HepG2 (cell line): ENCODE measurements around the gene C16orf82. TPM values are rescaled to one million over a fixed set of nuclear protein-coding genes. Genes with fewer than 3 reads are reported as not detected.

Experiments
- ATAC-seq: fragments of 200-7000 bp; cut with Tn5 transposase; 3 replicates; pipeline ENCODE4 v1.9.1; 2020; ENCODE audit warnings: mild to moderate bottlenecking, moderate library complexity
- BruUV-seq: library from RNA; stranded (reverse); fragments of 400-500 nt; replicated peaks from 2 replicates; lab custom pipeline; 2021; lab: Mats Ljungman, UMichigan
- CTCF ChIA-PET: fragments of 300-600 bp; formaldehyde crosslinking; extraction: SDS; loops from one replicate; lab custom pipeline; 2021; ENCODE audit warnings: low total read pairs, inconsistent platforms, low intra/inter-chr PET ratio; lab: Yijun Ruan, JAX
- POLR2A ChIA-PET: fragments of 350-600 bp; sonication (Branson Sonifier 250); formaldehyde crosslinking; loops from one replicate; lab custom pipeline; 2020; ENCODE audit warnings: antibody characterized with exemption, inconsistent platforms; lab: Yijun Ruan, JAX
- DNase-seq: peaks from one replicate; pipeline ENCODE4 v3.0.0-alpha.2; 2015; ENCODE audit warnings: low spot score
- FAIRE-seq: peaks from 3 replicates; lab custom pipeline; 2011; peaks lifted over from hg19 to GRCh38; lab: Jason Lieb, UNC
- H2AFZ ChIP-seq: one replicate; pipeline ENCODE4 v1.6.1; 2011; ENCODE audit warnings: low read length, inconsistent platforms
- H3K27ac ChIP-seq: fragments of 300-600 bp; 3 replicates; pipeline ENCODE4 v1.8.0; 2011; ENCODE audit warnings: mixed run types, mild to moderate bottlenecking, mixed read lengths, low read length, inconsistent platforms; ENCODE audit not compliant: insufficient read depth; ENCODE audit errors: extremely low read length
- H3K27me3 ChIP-seq, 2 experiments: fragments of 200-600 bp in 1 of 2; 2 replicates in 1 of 2; 3 replicates in 1 of 2; pipeline versions ENCODE4 v1.6.0 to v1.8.0; 2011; ENCODE audit warnings: low read length in 2 of 2, mild to moderate bottlenecking in 2 of 2, moderate library complexity in 2 of 2, inconsistent platforms in 1 of 2; ENCODE audit not compliant: insufficient read depth in 2 of 2, control insufficient read depth in 1 of 2
- H3K36me3 ChIP-seq, 2 experiments: fragments of 200-600 bp in 1 of 2; replicated peaks in 1 of 2; 2 replicates in 1 of 2; 3 replicates in 1 of 2; pipeline versions ENCODE4 v1.5.1 to v1.8.0; 2011; ENCODE audit warnings: low read length in 2 of 2, inconsistent platforms in 1 of 2; ENCODE audit not compliant: insufficient read depth in 2 of 2, control insufficient read depth in 1 of 2
- H3K4me1 ChIP-seq: 2 replicates; pipeline ENCODE4 v1.5.1; 2012; ENCODE audit warnings: low read length, inconsistent platforms; ENCODE audit not compliant: insufficient read depth
- H3K4me2 ChIP-seq: 2 replicates; pipeline ENCODE4 v1.6.0; 2011; ENCODE audit warnings: low read depth, low read length, inconsistent platforms
- H3K4me3 ChIP-seq, 3 experiments: fragments of 200-600 bp in 1 of 3; sonication (generic), shearing (Covaris generic) in 1 of 3; replicated peaks in 1 of 3; 2 replicates each; pipeline ENCODE4 v1.5.1; 2011 to 2016; ENCODE audit warnings: low read length in 3 of 3, inconsistent platforms in 2 of 3, low read depth in 2 of 3, mild to moderate bottlenecking in 2 of 3, control low read depth in 1 of 3, mixed read lengths in 1 of 3; ENCODE audit not compliant: insufficient read depth in 1 of 3
- H3K79me2 ChIP-seq: one replicate; pipeline ENCODE4 v1.6.1; 2011; ENCODE audit warnings: low read length, inconsistent platforms; ENCODE audit not compliant: insufficient read depth
- H3K9ac ChIP-seq: 2 replicates; pipeline ENCODE4 v1.6.0; 2011; ENCODE audit warnings: mild to moderate bottlenecking, low read depth, low read length, inconsistent platforms; ENCODE audit not compliant: insufficient read depth
- H3K9me3 ChIP-seq: 2 replicates; pipeline ENCODE4 v1.5.1; 2012; ENCODE audit warnings: mild to moderate bottlenecking, low read length
- H4K20me1 ChIP-seq: 2 replicates; pipeline ENCODE4 v1.6.0; 2011; ENCODE audit warnings: inconsistent platforms, mild to moderate bottlenecking, low read length, moderate library complexity; ENCODE audit not compliant: insufficient read depth
- CTCF ChIP-seq: sonication (generic); formaldehyde crosslinking; IDR thresholded peaks from 2 replicates; pipeline ENCODE4 v1.5.0; 2020; ENCODE audit warnings: mild to moderate bottlenecking, missing genetic modification reagents, moderate library complexity
- IRX3 ChIP-seq: sonication (generic); formaldehyde crosslinking; IDR thresholded peaks from 2 replicates; pipeline ENCODE4 v1.8.1; 2023; ENCODE audit warnings: mild to moderate bottlenecking, low read depth, missing genetic modification reagents, borderline replicate concordance
- ISL2 ChIP-seq: sonication (generic); formaldehyde crosslinking; IDR thresholded peaks from 2 replicates; pipeline ENCODE4 v1.5.0; 2020; ENCODE audit warnings: missing genetic modification reagents
- MYPOP ChIP-seq: sonication (generic); formaldehyde crosslinking; IDR thresholded peaks from 2 replicates; pipeline ENCODE4 v1.8.1; 2023; ENCODE audit warnings: mild to moderate bottlenecking, moderate library complexity, missing genetic modification reagents
- NCOA1 ChIP-seq: sonication (generic); formaldehyde crosslinking; IDR thresholded peaks from 2 replicates; pipeline ENCODE4 v1.9.0; 2021; ENCODE audit warnings: missing genetic modification reagents
- SATB2 ChIP-seq: sonication (generic); formaldehyde crosslinking; IDR thresholded peaks from 2 replicates; pipeline ENCODE4 v1.5.0; 2020; ENCODE audit warnings: missing genetic modification reagents
- TBL1XR1 ChIP-seq: fragments of 150-350 bp; IDR thresholded peaks from 2 replicates; pipeline ENCODE4 v1.6.1; 2014; ENCODE audit warnings: borderline replicate concordance, low read length; ENCODE audit not compliant: partially characterized antibody
- ZNF343 ChIP-seq: sonication (generic); formaldehyde crosslinking; IDR thresholded peaks from 2 replicates; pipeline ENCODE4 v1.4.0; 2020; ENCODE audit warnings: mild to moderate bottlenecking, missing genetic modification reagents
- WGBS: methylation state at CpG from one replicate; pipeline ENCODE4 v1.1.6; 2017; ENCODE audit warnings: low lambda C conversion rate; 5-methylcytosine and 5-hydroxymethylcytosine counted together
- in situ Hi-C: cut with HindIII; loops from 2 replicates; pipeline ENCODE4 v1.10.0; 2017; ENCODE audit warnings: low pct_unique_long_range_greater_than_20kb; ENCODE audit not compliant: extremely low pct_ligation_motif_present
- intact Hi-C: fragments of 100-400 bp; cut with micrococcal nuclease; formaldehyde crosslinking; loops from one replicate; pipeline ENCODE4 v1.10.0; 2022; ENCODE audit not compliant: unreplicated experiment
- polyA plus RNA-seq, 8 experiments: library from polyadenylated mRNA; depleted of rRNA in 3 of 8; stranded (reverse) in 7 of 8; unstranded in 1 of 8; fragments of >200 nt; fragmentation: Illumina TruSeq in 4 of 8; extraction: Trizol in 4 of 8; gene quantifications; 2 replicates each; pipeline versions ENCODE4 v1.2.1 to v1.2.3, GENCODE V29; 2011 to 2016; ENCODE audit warnings: low read depth in 4 of 8, missing spikeins in 1 of 8, mixed read lengths in 1 of 8; ENCODE audit not compliant: insufficient read depth in 1 of 8
- total RNA-seq, 5 experiments: library from RNA; depleted of rRNA; stranded (reverse); fragments of >200 nt; fragmentation: Illumina TruSeq; extraction: Trizol; gene quantifications; 2 replicates each; pipeline ENCODE4 v1.2.3, GENCODE V29; 2016; ENCODE audit warnings: low read depth in 1 of 5
- TF ChIP-seq, protein P1 (sequence below): sonication (generic); formaldehyde crosslinking; IDR thresholded peaks from 2 replicates; pipeline ENCODE4 v1.4.0; 2020; ENCODE audit warnings: missing genetic modification reagents
- TF ChIP-seq, protein P2 (sequence below): sonication (generic); formaldehyde crosslinking; IDR thresholded peaks from 2 replicates; pipeline ENCODE4 v1.4.0; 2020; ENCODE audit warnings: missing genetic modification reagents, borderline replicate concordance

The C16orf82 gene
- total and polyA plus RNA-seq, 2 of the 13 experiments (the other 11 are each of a cell fraction or from before 2014, with no cell fraction given) = not detected

GRCh38 chr16:27114006-27114405 lies 47.3 kb downstream of the C16orf82 start:
- no peak for FAIRE-seq
- in situ Hi-C loops = loop anchor here (10.0 to 25.0 kb wide), 2 partner anchors 59 to 1827 kb away; no protein-coding TSS in a partner anchor

GRCh38 chr16:27118526-27118925 lies 51.8 kb downstream of the C16orf82 start:
- H3K27me3 ChIP-seq = no peaks in the 10 kb centered on the region
- no peak overlapping the region for H3K4me3 ChIP-seq
- no peak for FAIRE-seq
- in situ Hi-C loops = loop anchor here (10.0 to 25.0 kb wide), 2 partner anchors 64 to 1831 kb away; no protein-coding TSS in a partner anchor
- H2AFZ ChIP-seq = no peak overlapping the region
- CTCF ChIA-PET = no interaction called here
- intact Hi-C loops = no loop called here
- no peak for ATAC-seq
- H3K4me1 ChIP-seq = peaks cover 8% of the 10 kb centered on the region
- H3K36me3 ChIP-seq = no peaks in the 10 kb centered on the region
- H4K20me1 ChIP-seq = no peaks in the 10 kb centered on the region
- no TSS peak for BruUV-seq
- H3K27ac ChIP-seq = no peak overlapping the region
- no peaks in the 10 kb centered on the region for H3K79me2 ChIP-seq
- peaks cover 12% of the 10 kb centered on the region for H3K9me3 ChIP-seq
- H3K9ac ChIP-seq = no peak overlapping the region
- DNase-seq = no peak
- POLR2A ChIA-PET = no interaction called here
- 43% methylated on average over 5 of the region's 5 CpGs for WGBS
- no peak overlapping the region for H3K4me2 ChIP-seq
- TF ChIP-seq IRX3 (CRISPR knock-in tag) (no peak), NCOA1 (no peak), TBL1XR1 (no peak), CTCF (no peak), ISL2 (no peak), MYPOP (no peak)
- TF ChIP-seq, protein P1, sequence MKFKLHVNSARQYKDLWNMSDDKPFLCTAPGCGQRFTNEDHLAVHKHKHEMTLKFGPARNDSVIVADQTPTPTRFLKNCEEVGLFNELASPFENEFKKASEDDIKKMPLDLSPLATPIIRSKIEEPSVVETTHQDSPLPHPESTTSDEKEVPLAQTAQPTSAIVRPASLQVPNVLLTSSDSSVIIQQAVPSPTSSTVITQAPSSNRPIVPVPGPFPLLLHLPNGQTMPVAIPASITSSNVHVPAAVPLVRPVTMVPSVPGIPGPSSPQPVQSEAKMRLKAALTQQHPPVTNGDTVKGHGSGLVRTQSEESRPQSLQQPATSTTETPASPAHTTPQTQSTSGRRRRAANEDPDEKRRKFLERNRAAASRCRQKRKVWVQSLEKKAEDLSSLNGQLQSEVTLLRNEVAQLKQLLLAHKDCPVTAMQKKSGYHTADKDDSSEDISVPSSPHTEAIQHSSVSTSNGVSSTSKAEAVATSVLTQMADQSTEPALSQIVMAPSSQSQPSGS (CRISPR knock-in tag) = no peak
- TF ChIP-seq, protein P2, sequence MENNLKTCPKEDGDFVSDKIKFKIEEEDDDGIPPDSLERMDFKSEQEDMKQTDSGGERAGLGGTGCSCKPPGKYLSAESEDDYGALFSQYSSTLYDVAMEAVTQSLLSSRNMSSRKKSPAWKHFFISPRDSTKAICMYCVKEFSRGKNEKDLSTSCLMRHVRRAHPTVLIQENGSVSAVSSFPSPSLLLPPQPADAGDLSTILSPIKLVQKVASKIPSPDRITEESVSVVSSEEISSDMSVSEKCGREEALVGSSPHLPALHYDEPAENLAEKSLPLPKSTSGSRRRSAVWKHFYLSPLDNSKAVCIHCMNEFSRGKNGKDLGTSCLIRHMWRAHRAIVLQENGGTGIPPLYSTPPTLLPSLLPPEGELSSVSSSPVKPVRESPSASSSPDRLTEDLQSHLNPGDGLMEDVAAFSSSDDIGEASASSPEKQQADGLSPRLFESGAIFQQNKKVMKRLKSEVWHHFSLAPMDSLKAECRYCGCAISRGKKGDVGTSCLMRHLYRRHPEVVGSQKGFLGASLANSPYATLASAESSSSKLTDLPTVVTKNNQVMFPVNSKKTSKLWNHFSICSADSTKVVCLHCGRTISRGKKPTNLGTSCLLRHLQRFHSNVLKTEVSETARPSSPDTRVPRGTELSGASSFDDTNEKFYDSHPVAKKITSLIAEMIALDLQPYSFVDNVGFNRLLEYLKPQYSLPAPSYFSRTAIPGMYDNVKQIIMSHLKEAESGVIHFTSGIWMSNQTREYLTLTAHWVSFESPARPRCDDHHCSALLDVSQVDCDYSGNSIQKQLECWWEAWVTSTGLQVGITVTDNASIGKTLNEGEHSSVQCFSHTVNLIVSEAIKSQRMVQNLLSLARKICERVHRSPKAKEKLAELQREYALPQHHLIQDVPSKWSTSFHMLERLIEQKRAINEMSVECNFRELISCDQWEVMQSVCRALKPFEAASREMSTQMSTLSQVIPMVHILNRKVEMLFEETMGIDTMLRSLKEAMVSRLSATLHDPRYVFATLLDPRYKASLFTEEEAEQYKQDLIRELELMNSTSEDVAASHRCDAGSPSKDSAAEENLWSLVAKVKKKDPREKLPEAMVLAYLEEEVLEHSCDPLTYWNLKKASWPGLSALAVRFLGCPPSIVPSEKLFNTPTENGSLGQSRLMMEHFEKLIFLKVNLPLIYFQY (CRISPR knock-in tag) = no peak

More at GRCh38 chr16:27114006-27114405, 47.3 kb downstream of the C16orf82 start:
- 29% methylated on average over 2 of the region's 2 CpGs for WGBS
- no peak overlapping the region for H3K4me3 ChIP-seq
- H3K79me2 ChIP-seq = no peaks in the 10 kb centered on the region
- ATAC-seq (no peak), DNase-seq (no peak)
- no peak overlapping the region for H3K27ac ChIP-seq
- POLR2A ChIA-PET = no interaction called here
- no peaks in the 10 kb centered on the region for H4K20me1 ChIP-seq
- peaks cover 31% of the 10 kb centered on the region for H3K4me1 ChIP-seq
- no peak overlapping the region for H3K9ac ChIP-seq
- no TSS peak for BruUV-seq
- 0 out of 2 replicates have a peak, but pooled peaks have one; percentile 14 for TF ChIP-seq ZNF343 (CRISPR knock-in tag)
- no peak for TF ChIP-seq SATB2
- intact Hi-C loops = no loop called here
- H3K9me3 ChIP-seq = no peaks in the 10 kb centered on the region
- H3K4me2 ChIP-seq = no peak overlapping the region
- H3K36me3 ChIP-seq = no peaks in the 10 kb centered on the region
- no peak overlapping the region for H2AFZ ChIP-seq
- no peaks in the 10 kb centered on the region for H3K27me3 ChIP-seq
- CTCF ChIA-PET = no interaction called here
